Skeletal muscle tissue (tissue), 4 donors: Measurements from ENCODE around the gene MRPL50. TPM values are rescaled to one million over a fixed set of nuclear protein-coding genes. Genes with fewer than 3 reads are reported as not detected.

Experiments
- H3K27ac ChIP-seq: one replicate; pipeline ENCODE4 v1.7.0; 2013; ENCODE audit warnings: mild to moderate bottlenecking, low read depth, low read length, inconsistent platforms
- H3K27me3 ChIP-seq, 3 donors: one replicate each; pipeline ENCODE4 v1.7.0; 2013; ENCODE audit warnings: low read length in 3 of 3; ENCODE audit not compliant: control insufficient read depth in 3 of 3, insufficient read depth in 3 of 3
- H3K36me3 ChIP-seq, 3 donors: one replicate each; pipeline ENCODE4 v1.7.0; 2013; ENCODE audit warnings: low read length in 3 of 3; ENCODE audit not compliant: control insufficient read depth in 3 of 3, insufficient read depth in 3 of 3
- H3K4me1 ChIP-seq, 3 donors: one replicate each; pipeline ENCODE4 v1.7.0; 2013; ENCODE audit warnings: low read length in 3 of 3, mild to moderate bottlenecking in 3 of 3; ENCODE audit not compliant: control insufficient read depth in 3 of 3, insufficient read depth in 3 of 3
- H3K4me3 ChIP-seq, 3 donors: one replicate each; pipeline ENCODE4 v1.7.0; 2013; ENCODE audit warnings: low read length in 3 of 3
- H3K9ac ChIP-seq, 3 donors: one replicate each; pipeline ENCODE4 v1.7.0; 2013; ENCODE audit warnings: low read length in 3 of 3, mild to moderate bottlenecking in 3 of 3, moderate library complexity in 2 of 3, low read depth in 1 of 3
- H3K9me3 ChIP-seq, 3 donors: one replicate each; pipeline ENCODE4 v1.7.0; 2013; ENCODE audit warnings: low read length in 3 of 3; ENCODE audit not compliant: control insufficient read depth in 3 of 3
- total RNA-seq: library from RNA; depleted of rRNA; stranded (reverse); fragments of >200 nt; gene quantifications from one replicate; pipeline ENCODE4 v1.2.3, GENCODE V29; 2014
- donor health status: Osteomylitis.

The MRPL50 gene
- total RNA-seq, result 17.2 TPM

GRCh38 chr9:101398068-101398929 is at the start of gene MRPL50, which contains the start of gene ZNF189:
Gene MRPL50, minus strand, starts transcription at chr9:101398618. Its CDS starts 26 bp downstream, at chr9:101398592.
Gene ZNF189, plus strand, starts transcription at chr9:101398851. Its CDS starts 306 bp downstream, at chr9:101399157.
- Histone ChIP-seq H3K27ac (peak within 1 kb of the TSS; percentile 89), H3K27me3 (no peaks in the 10 kb centered on the region), H3K9me3 (no peaks in the 10 kb centered on the region), H3K4me1 (peaks cover 10 to 26% (median 20%) of the 10 kb centered on the region in 3 donors), H3K9ac (peak within 1 kb of the TSS; percentile 85 to 98 (median 91)), H3K4me3 (peak within 1 kb of the TSS; percentile 76 to 98 (median 90)), H3K36me3 (peaks cover 19 to 31% (median 29%) of the 10 kb centered on the region in 3 donors)

DNA sequence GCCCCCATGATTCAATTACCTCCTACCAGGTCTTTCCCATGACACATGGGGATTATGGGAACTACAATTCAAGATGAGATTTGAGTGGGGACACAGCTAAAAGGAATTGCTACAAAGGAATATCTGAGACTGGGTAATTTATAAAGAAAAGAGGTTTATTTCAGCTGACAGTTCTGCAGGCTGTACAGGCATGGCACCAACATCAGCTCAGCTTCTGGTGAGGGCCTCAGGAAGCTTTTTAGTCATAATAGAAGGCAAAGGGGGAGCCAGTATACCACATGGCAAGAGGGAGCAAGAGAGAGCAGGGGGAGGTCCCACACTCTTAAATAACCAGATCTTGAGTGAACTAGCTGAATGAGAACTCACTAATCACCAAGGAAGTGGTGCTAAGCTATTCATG is 48.3 kb upstream of the MRPL50 start:
- H3K9me3 ChIP-seq, result no peaks in the 10 kb centered on the region
- H3K27me3 ChIP-seq, result peaks cover 0 to 5% (median 0%) of the 10 kb centered on the region in 3 donors
- no peak overlapping the region for H3K4me3 ChIP-seq
- H3K4me1 ChIP-seq, result peaks cover 0 to 10% (median 6%) of the 10 kb centered on the region in 3 donors
- no peak overlapping the region for H3K27ac ChIP-seq
- H3K36me3 ChIP-seq, result no peaks in the 10 kb centered on the region
- no peak overlapping the region for H3K9ac ChIP-seq

GRCh38 chr9:101445353-101446029 is 47.1 kb upstream of the MRPL50 start:
- peaks cover 0 to 5% (median 0%) of the 10 kb centered on the region in 3 donors for H3K27me3 ChIP-seq
- no peaks in the 10 kb centered on the region for H3K36me3 ChIP-seq
- H3K4me1 ChIP-seq, result peaks cover 0 to 10% (median 6%) of the 10 kb centered on the region in 3 donors
- no peak overlapping the region for H3K9ac ChIP-seq
- no peaks in the 10 kb centered on the region for H3K9me3 ChIP-seq
- H3K27ac ChIP-seq, result no peak overlapping the region
- no peak overlapping the region for H3K4me3 ChIP-seq

DNA sequence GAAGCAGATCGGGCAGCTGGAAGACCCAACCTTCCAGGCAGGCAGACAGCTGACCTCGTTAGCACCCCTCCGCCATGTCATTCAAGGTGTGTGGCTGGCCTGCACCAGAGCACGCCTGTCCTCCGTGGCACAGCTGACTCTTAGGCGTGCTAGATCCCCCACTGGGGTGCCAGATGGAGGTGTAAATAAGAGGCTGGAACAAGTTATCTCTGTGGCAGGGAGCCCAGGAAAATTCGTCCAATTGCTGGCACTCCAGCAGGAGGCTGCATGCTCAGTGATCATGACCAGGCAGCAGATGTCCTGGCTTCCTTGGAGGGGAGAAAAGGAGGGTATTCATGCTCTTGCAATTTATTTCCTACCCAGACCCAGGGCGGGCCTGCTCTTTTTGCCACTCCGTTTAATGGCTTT is 45.0 kb upstream of the MRPL50 start:
- no peak overlapping the region for H3K27ac ChIP-seq
- no peak overlapping the region for H3K9ac ChIP-seq
- H3K36me3 ChIP-seq, result no peaks in the 10 kb centered on the region
- no peaks in the 10 kb centered on the region for H3K9me3 ChIP-seq
- peaks cover 0 to 10% (median 3%) of the 10 kb centered on the region in 3 donors for H3K4me1 ChIP-seq
- no peaks in the 10 kb centered on the region for H3K27me3 ChIP-seq
- no peak overlapping the region for H3K4me3 ChIP-seq

GRCh38 chr9:101442736-101443135 is 44.3 kb upstream of the MRPL50 start:
- Histone ChIP-seq H3K9me3 (no peaks in the 10 kb centered on the region), H3K27ac (no peak overlapping the region), H3K4me3 (no peak overlapping the region)

DNA sequence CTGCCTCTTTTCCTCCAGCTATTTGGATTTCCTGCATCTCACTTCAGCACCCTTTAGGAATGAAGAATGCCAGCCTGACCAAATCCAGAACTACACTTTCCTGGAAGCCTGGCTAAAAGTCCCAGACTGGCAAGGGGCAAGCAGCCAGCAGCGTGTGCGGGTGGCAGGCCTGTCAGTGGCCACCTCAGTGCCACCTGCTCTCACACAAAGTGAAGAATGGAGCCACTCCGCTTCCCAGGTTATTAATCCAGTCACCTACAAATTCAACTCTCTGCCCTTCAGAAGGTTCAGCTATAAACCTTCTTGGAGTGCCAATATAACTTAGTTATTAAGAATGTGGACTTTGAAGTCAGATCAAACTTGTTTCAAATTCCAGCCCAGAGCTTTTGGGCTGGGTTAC is 43.9 kb upstream of the MRPL50 start:
- H3K4me1 ChIP-seq, result peaks cover 0 to 10% (median 3%) of the 10 kb centered on the region in 3 donors
- no peak overlapping the region for H3K27ac ChIP-seq
- H3K9me3 ChIP-seq, result no peaks in the 10 kb centered on the region
- no peaks in the 10 kb centered on the region for H3K27me3 ChIP-seq
- no peaks in the 10 kb centered on the region for H3K36me3 ChIP-seq
- H3K9ac ChIP-seq, result no peak overlapping the region
- H3K4me3 ChIP-seq, result no peak overlapping the region

More at GRCh38 chr9:101442736-101443135, 44.3 kb upstream of the MRPL50 start:
- no peak overlapping the region for H3K9ac ChIP-seq
- no peaks in the 10 kb centered on the region for H3K27me3 ChIP-seq
- no peaks in the 10 kb centered on the region for H3K36me3 ChIP-seq
- peaks cover 0 to 10% (median 3%) of the 10 kb centered on the region in 3 donors for H3K4me1 ChIP-seq

DNA sequence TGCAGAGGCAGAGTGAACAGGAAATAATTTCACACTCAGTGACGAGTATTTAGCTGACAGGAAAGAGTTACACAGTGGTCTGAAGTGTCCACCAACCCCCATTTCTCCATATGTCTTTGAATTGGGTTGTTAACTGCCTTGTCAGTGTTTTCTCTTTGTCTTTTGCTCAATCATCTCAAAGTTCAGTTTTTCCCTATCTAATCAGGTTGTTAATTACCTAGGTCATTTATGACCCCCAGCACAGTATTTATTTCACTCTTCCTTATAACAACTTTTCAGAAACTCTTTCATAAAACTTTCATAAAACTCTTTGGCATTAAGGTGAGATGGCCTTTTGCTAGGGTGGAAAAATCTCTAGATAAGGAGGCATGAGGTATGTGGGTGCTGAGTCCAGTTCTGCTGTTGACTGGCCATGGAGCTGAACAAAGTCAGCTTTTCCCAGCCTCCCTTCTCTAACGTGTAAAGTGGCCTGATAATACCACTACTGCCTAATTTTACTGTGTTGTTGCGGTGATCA is 42.4 kb upstream of the MRPL50 start:
- no peak overlapping the region for H3K27ac ChIP-seq
- H3K27me3 ChIP-seq, result no peaks in the 10 kb centered on the region
- no peaks in the 10 kb centered on the region for H3K9me3 ChIP-seq

GRCh38 chr9:101438523-101438922 is 40.1 kb upstream of the MRPL50 start:
- H3K27ac ChIP-seq, result no peak overlapping the region
- no peaks in the 10 kb centered on the region for H3K27me3 ChIP-seq
- peaks cover 0 to 7% (median 3%) of the 10 kb centered on the region in 3 donors for H3K4me1 ChIP-seq
- H3K9me3 ChIP-seq, result no peaks in the 10 kb centered on the region
- H3K9ac ChIP-seq, result no peak overlapping the region
- no peaks in the 10 kb centered on the region for H3K36me3 ChIP-seq
- H3K4me3 ChIP-seq, result no peak overlapping the region

More for the DNA sequence above, 42.4 kb upstream of the MRPL50 start:
- Histone ChIP-seq H3K9ac (no peak overlapping the region), H3K4me3 (no peak overlapping the region), H3K36me3 (no peaks in the 10 kb centered on the region), H3K4me1 (peaks cover 0 to 10% (median 3%) of the 10 kb centered on the region in 3 donors)

DNA sequence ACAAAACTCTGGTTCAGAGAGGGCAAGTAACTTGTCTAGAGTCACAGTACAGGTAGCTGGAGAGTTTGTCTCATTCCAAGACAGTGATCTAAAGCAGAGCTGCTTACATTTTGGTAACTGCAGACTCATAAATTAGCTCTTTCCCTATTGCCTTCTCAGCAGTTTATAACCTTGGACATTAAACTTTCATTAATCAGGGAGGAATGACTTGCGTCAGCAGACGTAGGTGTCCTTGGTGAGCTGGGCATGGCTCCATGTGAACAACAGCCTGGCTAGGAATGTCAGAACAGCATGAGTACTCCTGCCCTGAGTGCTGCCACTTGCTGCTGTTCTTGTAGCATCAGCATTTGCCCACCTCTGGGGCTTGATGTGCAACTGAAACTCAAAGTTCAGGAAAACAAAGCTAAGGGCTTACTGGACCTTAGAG is 39.4 kb upstream of the MRPL50 start:
- no peak overlapping the region for H3K27ac ChIP-seq
- H3K9me3 ChIP-seq, result no peaks in the 10 kb centered on the region
- no peaks in the 10 kb centered on the region for H3K36me3 ChIP-seq
- H3K4me3 ChIP-seq, result no peak overlapping the region
- no peak overlapping the region for H3K9ac ChIP-seq
- no peaks in the 10 kb centered on the region for H3K4me1 ChIP-seq
- no peaks in the 10 kb centered on the region for H3K27me3 ChIP-seq
